ENCODE measurements around the gene EID3. TPM values are rescaled to one million over a fixed set of nuclear protein-coding genes. Genes with fewer than 3 reads are reported as not detected.
A peak's percentile ranks its signal among the peaks of the same experiment; 100 is the strongest.

EID3 gene
- polyA plus RNA-seq, 2 of the 4 experiments (the other 2 are of a cell fraction) = 6.8 to 12.2 TPM

- TF ChIP-seq HES2 (IDR thresholded peaks at IDR 0.05) (no peak), RARB (CRISPR knock-in tag; IDR thresholded peaks at IDR 0.05) (peak; percentile 73; the same call in 1 of the 2 replicates), POLR2AphosphoS2 (conservative IDR thresholded peaks at IDR 0.05; ENCODE audit: low read length) (peak; percentile 96), HDAC2 (IDR thresholded peaks at IDR 0.05) (no peak), FOXS1 (CRISPR knock-in tag; IDR thresholded peaks at IDR 0.05) (no peak), NPAS2 (CRISPR knock-in tag; IDR thresholded peaks at IDR 0.05; ENCODE audit: borderline replicate concordance) (0 out of 2 replicates have a peak, but pooled peaks have one; percentile 16), HMGXB4 (CRISPR knock-in tag; IDR thresholded peaks at IDR 0.05; ENCODE audit: borderline replicate concordance) (no peak), ZC3H11A (IDR thresholded peaks at IDR 0.05) (no peak), TFCP2L1 (CRISPR knock-in tag; IDR thresholded peaks at IDR 0.05) (peak; percentile 9), CBX2 (IDR thresholded peaks at IDR 0.05; ENCODE audit: borderline replicate concordance, low read depth) (no peak), JUN (IDR thresholded peaks at IDR 0.05) (no peak; a peak in 2 of 5 replicates), SMC3 (IDR thresholded peaks at IDR 0.05) (no peak), FOSB (CRISPR knock-in tag; IDR thresholded peaks at IDR 0.05) (peak; percentile 41; the same call in 1 of the 2 replicates), PHF8 (IDR thresholded peaks at IDR 0.05; ENCODE audit: borderline replicate concordance, low read depth) (no peak), CEBPB (IDR thresholded peaks at IDR 0.05) (no peak), MAFK (IDR thresholded peaks at IDR 0.05; ENCODE audit: partially characterized antibody) (no peak), RNF2 (IDR thresholded peaks at IDR 0.05; ENCODE audit: borderline replicate concordance, low read depth) (no peak), HOXA7 (CRISPR knock-in tag; IDR thresholded peaks at IDR 0.05) (peak; percentile 83; the same call in 1 of the 2 replicates), KDM5A (IDR thresholded peaks at IDR 0.05) (no peak), FOSL2 (IDR thresholded peaks at IDR 0.05) (no peak), FOSL2 (CRISPR knock-in tag; IDR thresholded peaks at IDR 0.05) (peak; percentile 65), CHD2 (IDR thresholded peaks at IDR 0.05; ENCODE audit: low read length, partially characterized antibody) (peak; percentile 17), ZSCAN20 (CRISPR knock-in tag; IDR thresholded peaks at IDR 0.05) (0 out of 2 replicates have a peak, but pooled peaks have one; percentile 39)
- FAIRE-seq = no peak
- ChIA-PET POLR2A (no interaction called here), CTCF (interaction anchor here (0.9 kb wide), 2 partner anchors 138 to 150 kb away, joined by 3 read pairs; no protein-coding TSS in a partner anchor)
- peak overlapping the region; percentile 18 for H3K4me2 ChIP-seq
- no peak for DNase-seq (ENCODE audit: low read depth in 1 of 2, low spot score in 1 of 2)
- peak overlapping the region in 1 of 2 experiments; percentile 20; a peak in 2 of 6 replicates for H3K27ac ChIP-seq
- no peak for ATAC-seq
- H3K4me3 ChIP-seq = no peak overlapping the region
- H3K9me3 ChIP-seq = no peaks in the 10 kb centered on the region
- H3K4me1 ChIP-seq = peaks cover 98% of the 10 kb centered on the region
- 57% methylated on average over 3 of the region's 3 CpGs for WGBS (ENCODE audit: missing lambda C conversion rate)
These were observed 48.7 kb downstream of the EID3 start for GRCh38 chr12:104352106-104352713.

- no peak for FAIRE-seq
- 72% methylated on average over 17 of the region's 17 CpGs for WGBS (ENCODE audit: missing lambda C conversion rate)
- H3K4me3 ChIP-seq = no peak overlapping the region
- peaks cover 90% of the 10 kb centered on the region for H3K4me1 ChIP-seq
- peak overlapping the region; percentile 6; the same call in 2 of the 3 replicates for H3K4me2 ChIP-seq
- H3K9me3 ChIP-seq = no peaks in the 10 kb centered on the region
- peak in 1 of 2 experiments; percentile 61 for DNase-seq (ENCODE audit: low read depth in 1 of 2, low spot score in 1 of 2)
- ATAC-seq = no peak
- ChIA-PET POLR2A (no interaction called here), CTCF (interaction anchor here (1.2 to 1.6 kb wide), 2 partner anchors 13 to 29 kb away, joined by 3 to 5 read pairs; no protein-coding TSS in a partner anchor)
- 0 out of 6 replicates have a peak overlapping the region, but pooled peaks of 1 of the 2 experiments have one; percentile 16 for H3K27ac ChIP-seq
- no peak for TF ChIP-seq BHLHE40 (IDR thresholded peaks at IDR 0.05; ENCODE audit: low read depth, low read length)
- TF ChIP-seq EHF (CRISPR knock-in tag; IDR thresholded peaks at IDR 0.05) = peak; percentile 77
- TF ChIP-seq CHD4 (IDR thresholded peaks at IDR 0.05; ENCODE audit: borderline replicate concordance) = no peak
- TF ChIP-seq RNF2 (IDR thresholded peaks at IDR 0.05; ENCODE audit: borderline replicate concordance, low read depth) = no peak
- no peak for TF ChIP-seq USF2 (IDR thresholded peaks at IDR 0.05)
- peak; percentile 97 for TF ChIP-seq TFCP2L1 (CRISPR knock-in tag; IDR thresholded peaks at IDR 0.05)
- TF ChIP-seq JUN (IDR thresholded peaks at IDR 0.05) = peak; percentile 7 to 64; a peak in 3 of 5 replicates
- no peak for TF ChIP-seq EP300 (IDR thresholded peaks at IDR 0.05)
- TF ChIP-seq HOXB5 (CRISPR knock-in tag; IDR thresholded peaks at IDR 0.05) = peak; percentile 33; the same call in 1 of the 2 replicates
- TF ChIP-seq JUNB (IDR thresholded peaks at IDR 0.05) = 0 out of 2 replicates have a peak, but pooled peaks have one; percentile 14
- TF ChIP-seq ATOH8 (CRISPR knock-in tag; IDR thresholded peaks at IDR 0.05; ENCODE audit: low read depth) = peak; percentile 70
- peak; percentile 97 for TF ChIP-seq HOXA7 (CRISPR knock-in tag; IDR thresholded peaks at IDR 0.05)
- no peak for TF ChIP-seq MAZ (IDR thresholded peaks at IDR 0.05; ENCODE audit: borderline replicate concordance, low read depth, low read length)
- TF ChIP-seq HOXB13 (CRISPR knock-in tag; IDR thresholded peaks at IDR 0.05; ENCODE audit: low read depth) = no peak
- no peak for TF ChIP-seq FOSL2 (IDR thresholded peaks at IDR 0.05)
- peak; percentile 45 for TF ChIP-seq FOSL2 (CRISPR knock-in tag; IDR thresholded peaks at IDR 0.05)
These were observed 49.8 kb downstream of the EID3 start for GRCh38 chr12:104353012-104353981.
